RWPE1 (cell line): ENCODE results near the gene TEX51.

Experiments used
- CTCF ChIA-PET: fragments of 350-600 bp; sonication (Branson Sonifier 250); formaldehyde crosslinking; extraction: SDS; loops from one replicate; lab custom pipeline; 2021; lab: Yijun Ruan, JAX
- POLR2A ChIA-PET: fragments of 400-600 bp; formaldehyde crosslinking; extraction: SDS; loops from one replicate; lab custom pipeline; 2020; ENCODE audit warnings: antibody characterized with exemption; ENCODE audit not compliant: low non-redundant PET; lab: Yijun Ruan, JAX
- DNase-seq: peaks from one replicate; pipeline ENCODE4 v3.0.0; 2012; ENCODE audit warnings: low spot score
- H3K27ac ChIP-seq: fragments of 450-650 bp; 2 replicates; pipeline ENCODE4 v1.5.1; 2017
- TF ChIP-seq, protein P1 (sequence below): fragments of 450-650 bp; conservative IDR thresholded peaks from 2 replicates; pipeline ENCODE4 v1.5.1; 2017; ENCODE audit warnings: low read depth, mild to moderate bottlenecking

The TEX51 gene

GRCh38 chr2:126866451-126866850, 32.2 kb upstream of the TEX51 start:
- ChIA-PET POLR2A (no interaction called here), CTCF (no interaction called here)
- TF ChIP-seq, protein P1, sequence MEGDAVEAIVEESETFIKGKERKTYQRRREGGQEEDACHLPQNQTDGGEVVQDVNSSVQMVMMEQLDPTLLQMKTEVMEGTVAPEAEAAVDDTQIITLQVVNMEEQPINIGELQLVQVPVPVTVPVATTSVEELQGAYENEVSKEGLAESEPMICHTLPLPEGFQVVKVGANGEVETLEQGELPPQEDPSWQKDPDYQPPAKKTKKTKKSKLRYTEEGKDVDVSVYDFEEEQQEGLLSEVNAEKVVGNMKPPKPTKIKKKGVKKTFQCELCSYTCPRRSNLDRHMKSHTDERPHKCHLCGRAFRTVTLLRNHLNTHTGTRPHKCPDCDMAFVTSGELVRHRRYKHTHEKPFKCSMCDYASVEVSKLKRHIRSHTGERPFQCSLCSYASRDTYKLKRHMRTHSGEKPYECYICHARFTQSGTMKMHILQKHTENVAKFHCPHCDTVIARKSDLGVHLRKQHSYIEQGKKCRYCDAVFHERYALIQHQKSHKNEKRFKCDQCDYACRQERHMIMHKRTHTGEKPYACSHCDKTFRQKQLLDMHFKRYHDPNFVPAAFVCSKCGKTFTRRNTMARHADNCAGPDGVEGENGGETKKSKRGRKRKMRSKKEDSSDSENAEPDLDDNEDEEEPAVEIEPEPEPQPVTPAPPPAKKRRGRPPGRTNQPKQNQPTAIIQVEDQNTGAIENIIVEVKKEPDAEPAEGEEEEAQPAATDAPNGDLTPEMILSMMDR, result no peak
- DNase-seq, result no peak
- no peak overlapping the region for H3K27ac ChIP-seq

DNA sequence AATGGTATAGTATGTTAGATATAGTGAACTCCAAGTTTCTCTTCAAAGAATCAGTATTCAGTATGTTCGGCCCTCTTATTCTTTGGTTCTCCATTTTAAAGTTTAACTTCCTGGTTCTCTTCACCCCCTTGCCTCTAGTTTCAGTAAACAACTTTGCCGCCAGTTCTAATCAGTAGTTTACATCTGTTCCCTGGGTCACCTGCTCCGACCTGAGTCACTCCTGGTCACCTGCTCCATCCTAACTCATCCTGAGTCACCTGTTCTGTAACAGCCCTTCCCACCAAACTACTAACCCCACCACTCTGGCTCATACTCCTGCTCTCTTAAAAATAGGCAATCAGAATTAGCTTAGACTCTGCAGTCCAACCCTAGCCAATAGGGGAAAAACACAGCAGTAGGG, 23.7 kb upstream of the TEX51 start:
- TF ChIP-seq, protein P1, result no peak
- no peak for DNase-seq
- ChIA-PET POLR2A (no interaction called here), CTCF (interaction anchor here (0.6 kb wide), 1 partner anchor 184 kb away, joined by 3 read pairs; no protein-coding TSS in a partner anchor)
- no peak overlapping the region for H3K27ac ChIP-seq

GRCh38 chr2:126876631-126877030, 22.1 kb upstream of the TEX51 start:
- CTCF ChIA-PET, result interaction anchor here (0.5 to 0.6 kb wide), 2 partner anchors 10 to 13 kb away, joined by 4 read pairs; no protein-coding TSS in a partner anchor

GRCh38 chr2:126877041-126877440, 21.6 kb upstream of the TEX51 start:
- CTCF ChIA-PET, result interaction anchor here (0.5 to 0.6 kb wide), 2 partner anchors 10 to 14 kb away, joined by 4 read pairs; no protein-coding TSS in a partner anchor
- DNase-seq, result no peak
- POLR2A ChIA-PET, result no interaction called here
- TF ChIP-seq, protein P1, result no peak
- H3K27ac ChIP-seq, result no peak overlapping the region

More at GRCh38 chr2:126876631-126877030, 22.1 kb upstream of the TEX51 start:
- DNase-seq, result no peak
- no peak overlapping the region for H3K27ac ChIP-seq
- TF ChIP-seq, protein P1, result no peak
- POLR2A ChIA-PET, result no interaction called here

- TF ChIP-seq, protein P1, result no peak
- DNase-seq, result no peak
- POLR2A ChIA-PET, result no interaction called here
- CTCF ChIA-PET, result interaction anchor here (0.5 to 0.8 kb wide), 2 partner anchors 172 to 456 kb away, joined by 3 to 4 read pairs; no protein-coding TSS in a partner anchor
- no peak overlapping the region for H3K27ac ChIP-seq
These were observed 20.7 kb upstream of the TEX51 start for GRCh38 chr2:126877861-126878565.

- POLR2A ChIA-PET, result no interaction called here
- CTCF ChIA-PET, result interaction anchor here (0.5 to 0.8 kb wide), 2 partner anchors 172 to 456 kb away, joined by 3 to 4 read pairs; no protein-coding TSS in a partner anchor
- no peak for DNase-seq
These were observed 20.1 kb upstream of the TEX51 start for GRCh38 chr2:126878601-126879000.

More at GRCh38 chr2:126878601-126879000, 20.1 kb upstream of the TEX51 start:
- TF ChIP-seq, protein P1, result no peak
- no peak overlapping the region for H3K27ac ChIP-seq
